ELF-1 (cell line): Measurements from ENCODE around the gene TFB2M.
A peak's percentile ranks its signal among the peaks of the same experiment; 100 is the strongest.

Experiments
- DNase-seq: peaks from one replicate; pipeline ENCODE4 v3.0.0-alpha.2; 2016; ENCODE audit warnings: low read depth, low spot score

The TFB2M gene

GRCh38 chr1:246554201-246554600 is 11.9 kb downstream of the TFB2M start:
- no peak for DNase-seq

- no peak for DNase-seq
Observed at GRCh38 chr1:246552110-246552509, 14.0 kb downstream of the TFB2M start.

- no peak for DNase-seq
Observed at GRCh38 chr1:246550402-246550801, 15.7 kb downstream of the TFB2M start.

- no peak for DNase-seq
Observed at GRCh38 chr1:246549665-246550064, 16.4 kb downstream of the TFB2M start.

GRCh38 chr1:246544001-246544400 is 22.1 kb downstream of the TFB2M start:
- no peak for DNase-seq

GRCh38 chr1:246540738-246541491 is 25.1 kb downstream of the TFB2M start:
- no peak for DNase-seq

GRCh38 chr1:246537887-246538286 is 28.2 kb downstream of the TFB2M start:
- peak; percentile 10 for DNase-seq

GRCh38 chr1:246537441-246537840 is 28.6 kb downstream of the TFB2M start:
- DNase-seq: no peak

GRCh38 chr1:246534114-246534513 is 31.9 kb downstream of the TFB2M start:
- no peak for DNase-seq

- no peak for DNase-seq
Observed at GRCh38 chr1:246533371-246533905, 32.6 kb downstream of the TFB2M start.

GRCh38 chr1:246532519-246532918 is 33.5 kb downstream of the TFB2M start:
- no peak for DNase-seq

- DNase-seq: no peak
Observed at GRCh38 chr1:246530482-246530881, 35.6 kb downstream of the TFB2M start.

- no peak for DNase-seq
Observed at GRCh38 chr1:246528933-246529731, 36.9 kb downstream of the TFB2M start.

- DNase-seq: no peak
Observed at GRCh38 chr1:246527402-246528088, 38.5 kb downstream of the TFB2M start.

GRCh38 chr1:246526915-246527314 is 39.1 kb downstream of the TFB2M start:
- no peak for DNase-seq

- no peak for DNase-seq
Observed at GRCh38 chr1:246526380-246526779, 39.7 kb downstream of the TFB2M start.

GRCh38 chr1:246519514-246519913 is 46.5 kb downstream of the TFB2M start:
- no peak for DNase-seq

GRCh38 chr1:246518456-246519205 is 47.4 kb downstream of the TFB2M start:
- no peak for DNase-seq

GRCh38 chr1:246517391-246517790 is 48.7 kb downstream of the TFB2M start:
- no peak for DNase-seq

- no peak for DNase-seq
Observed at GRCh38 chr1:246516126-246516525, 49.9 kb downstream of the TFB2M start.

GRCh38 chr1:246515390-246516005 is 50.6 kb downstream of the TFB2M start:
- DNase-seq: no peak
